HepG2 (cell line): ENCODE data around the gene RABEP2. TPM values are rescaled to one million over a fixed set of nuclear protein-coding genes. Genes with fewer than 3 reads are reported as not detected.

ENCODE experiments used
- AKAP8 ChIP-seq: sonication (generic); formaldehyde crosslinking; IDR thresholded peaks from 2 replicates; pipeline ENCODE4 v1.5.1; 2020; ENCODE audit warnings: mild to moderate bottlenecking, missing genetic modification reagents
- CREBL2 ChIP-seq: sonication (generic); formaldehyde crosslinking; IDR thresholded peaks from 2 replicates; pipeline ENCODE4 v1.8.1; 2023; ENCODE audit warnings: missing genetic modification reagents, mild to moderate bottlenecking, borderline replicate concordance
- FOXK1 ChIP-seq: sonication (generic); formaldehyde crosslinking; IDR thresholded peaks from 2 replicates; pipeline ENCODE4 v1.4.0; 2020; ENCODE audit warnings: low read depth, missing genetic modification reagents, borderline replicate concordance
- ISL2 ChIP-seq: sonication (generic); formaldehyde crosslinking; IDR thresholded peaks from 2 replicates; pipeline ENCODE4 v1.5.0; 2020; ENCODE audit warnings: missing genetic modification reagents
- KDM5B ChIP-seq: sonication (generic); formaldehyde crosslinking; IDR thresholded peaks from 2 replicates; pipeline ENCODE4 v1.4.0; 2020; ENCODE audit warnings: missing genetic modification reagents, mild to moderate bottlenecking, borderline replicate concordance
- MEIS2 ChIP-seq: sonication (generic); formaldehyde crosslinking; IDR thresholded peaks from 2 replicates; pipeline ENCODE4 v1.9.0; 2021; ENCODE audit warnings: mild to moderate bottlenecking, missing genetic modification reagents
- NBN ChIP-seq: fragments of 450-650 bp; conservative IDR thresholded peaks from 2 replicates; pipeline ENCODE4 v1.6.1; 2017
- RXRA ChIP-seq: sonication (generic); formaldehyde crosslinking; IDR thresholded peaks from 2 replicates; pipeline ENCODE4 v1.5.1; 2020; ENCODE audit warnings: missing genetic modification reagents
- SIN3B ChIP-seq: fragments of 150-350 bp; IDR thresholded peaks from 2 replicates; pipeline ENCODE4 v1.6.1; 2014; ENCODE audit warnings: low read length
- TARDBP ChIP-seq: sonication (generic); formaldehyde crosslinking; IDR thresholded peaks from 2 replicates; pipeline ENCODE4 v1.8.0; 2022; ENCODE audit warnings: mild to moderate bottlenecking, missing genetic modification reagents
- ZBTB40 ChIP-seq, 2 experiments: fragments of 450-650 bp in 1 of 2; sonication (generic) in 1 of 2; formaldehyde crosslinking in 1 of 2; IDR thresholded peaks; 2 replicates each; pipeline versions ENCODE4 v1.6.1 to v1.8.0; 2016 to 2022; ENCODE audit warnings: antibody characterized with exemption in 1 of 2, mild to moderate bottlenecking in 1 of 2, missing genetic modification reagents in 1 of 2
- ZFP37 ChIP-seq: sonication (generic); formaldehyde crosslinking; IDR thresholded peaks from 2 replicates; pipeline ENCODE4 v1.4.0; 2020; ENCODE audit warnings: missing genetic modification reagents, borderline replicate concordance
- ZNF142 ChIP-seq: sonication (generic); formaldehyde crosslinking; IDR thresholded peaks from 2 replicates; pipeline ENCODE4 v1.4.0; 2020; ENCODE audit warnings: missing genetic modification reagents
- ZNF30 ChIP-seq: sonication (generic); formaldehyde crosslinking; IDR thresholded peaks from 2 replicates; pipeline ENCODE4 v1.5.0; 2020; ENCODE audit warnings: mild to moderate bottlenecking, missing genetic modification reagents
- polyA plus RNA-seq, 8 experiments: library from polyadenylated mRNA; depleted of rRNA in 3 of 8; stranded (reverse) in 7 of 8; unstranded in 1 of 8; fragments of >200 nt; fragmentation: Illumina TruSeq in 4 of 8; extraction: Trizol in 4 of 8; gene quantifications; 2 replicates each; pipeline versions ENCODE4 v1.2.1 to v1.2.3, GENCODE V29; 2011 to 2016; ENCODE audit warnings: low read depth in 4 of 8, missing spikeins in 1 of 8, mixed read lengths in 1 of 8; ENCODE audit not compliant: insufficient read depth in 1 of 8
- total RNA-seq, 5 experiments: library from RNA; depleted of rRNA; stranded (reverse); fragments of >200 nt; fragmentation: Illumina TruSeq; extraction: Trizol; gene quantifications; 2 replicates each; pipeline ENCODE4 v1.2.3, GENCODE V29; 2016; ENCODE audit warnings: low read depth in 1 of 5

The RABEP2 gene
- total and polyA plus RNA-seq, 2 of the 13 experiments (the other 11 are each of a cell fraction or from before 2014, with no cell fraction given) = 10.8 to 18.4 TPM

GRCh38 chr16:28925386-28926228 lies 569 bp upstream of the RABEP2 start (continued):
- TF ChIP-seq ZNF30 (CRISPR knock-in tag) = no peak
- no peak for TF ChIP-seq ZBTB40 (IDR thresholded peaks at IDR 0.05)
- no peak for TF ChIP-seq ZBTB40 (CRISPR knock-in tag; IDR thresholded peaks at IDR 0.05)
- TF ChIP-seq NBN = no peak
- TF ChIP-seq KDM5B (CRISPR knock-in tag) = peak; percentile 52; the same call in 1 of the 2 replicates
- no peak for TF ChIP-seq ZFP37 (CRISPR knock-in tag)
- 0 out of 2 replicates have a peak, but pooled peaks have one; percentile 6 for TF ChIP-seq ISL2
- TF ChIP-seq SIN3B = no peak
- no peak for TF ChIP-seq FOXK1 (CRISPR knock-in tag)
- TF ChIP-seq RXRA (CRISPR knock-in tag) = peak; percentile 84
- TF ChIP-seq AKAP8 (CRISPR knock-in tag) = peak; percentile 48
- TF ChIP-seq CREBL2 = no peak; the same call in 1 of the 2 replicates
- no peak; the same call in 1 of the 2 replicates for TF ChIP-seq ZNF142
- peak; percentile 17; the same call in 1 of the 2 replicates for TF ChIP-seq MEIS2 (CRISPR knock-in tag)
- TF ChIP-seq TARDBP (CRISPR knock-in tag) = peak; percentile 58; the same call in 1 of the 2 replicates
